HG02852 (cell line): ENCODE measurements around the gene FAM193A.
"Not testable (repeated sequence)": the region's sequence is repeated elsewhere in the genome, so short reads cannot be mapped to it uniquely, and the experiment has no call there.

Source experiments
- ATAC-seq: cut with Tn5 transposase; IDR thresholded peaks from one replicate; pipeline ENCODE4 v1.9.1; 2021; ENCODE audit warnings: mild to moderate bottlenecking, moderate library complexity; ENCODE audit not compliant: unreplicated experiment

Gene FAM193A

GRCh38 chr4:2767046-2767704 is 230.7 kb downstream of the FAM193A start:
- no peak for ATAC-seq

- ATAC-seq, result no peak
Measured at GRCh38 chr4:2767705-2768074, 231.2 kb downstream of the FAM193A start.

GRCh38 chr4:2768124-2768523 is 231.7 kb downstream of the FAM193A start:
- ATAC-seq, result no peak

GRCh38 chr4:2768921-2769336 is 232.5 kb downstream of the FAM193A start:
- ATAC-seq, result no peak

GRCh38 chr4:2771264-2771663 is 234.8 kb downstream of the FAM193A start:
- no peak for ATAC-seq

- ATAC-seq, result not testable (repeated sequence)
Measured at GRCh38 chr4:2780643-2781042, 244.2 kb downstream of the FAM193A start.

GRCh38 chr4:2781911-2782310 is 245.5 kb downstream of the FAM193A start:
- no peak for ATAC-seq
